ENCODE data around the gene SLC39A10.

GRCh38 chr2:195758846-195759245 lies 101.8 kb downstream of the SLC39A10 start:
- no peak for TF ChIP-seq EZH2 (IDR thresholded peaks at IDR 0.05)
- no peak for TF ChIP-seq POLR2AphosphoS5 (IDR thresholded peaks at IDR 0.05; ENCODE audit: borderline replicate concordance, low read depth, low read length)
- no peak for TF ChIP-seq FOXP2 (optimal IDR thresholded peaks at IDR 0.05; ENCODE audit: control extremely low read depth, extremely low read length, insufficient read depth)

Measured in SK-N-MC (cell line).